HG03342 (cell line): ENCODE results near the gene EDN2.

Experiments
- ATAC-seq: cut with Tn5 transposase; IDR thresholded peaks from one replicate; pipeline ENCODE4 v1.9.1; 2021; ENCODE audit warnings: mild to moderate bottlenecking, moderate library complexity; ENCODE audit not compliant: unreplicated experiment

The EDN2 gene

GRCh38 chr1:41500378-41500777 is 15.9 kb upstream of the EDN2 start:
- ATAC-seq, result no peak

GRCh38 chr1:41499591-41499990 is 15.1 kb upstream of the EDN2 start:
- ATAC-seq, result no peak

- ATAC-seq, result no peak
These were observed 14.3 kb upstream of the EDN2 start for GRCh38 chr1:41498804-41499203.

- ATAC-seq, result no peak
These were observed 13.9 kb upstream of the EDN2 start for GRCh38 chr1:41498391-41498790.

- no peak for ATAC-seq
These were observed 13.1 kb upstream of the EDN2 start for GRCh38 chr1:41497461-41498030.

- ATAC-seq, result no peak
These were observed 12.6 kb upstream of the EDN2 start for GRCh38 chr1:41497056-41497440.

- no peak for ATAC-seq
These were observed 11.9 kb upstream of the EDN2 start for GRCh38 chr1:41496080-41497055.

- ATAC-seq, result no peak
These were observed 10.9 kb upstream of the EDN2 start for GRCh38 chr1:41495210-41495948.

- no peak for ATAC-seq
These were observed 10.1 kb upstream of the EDN2 start for GRCh38 chr1:41494351-41495209.

GRCh38 chr1:41493626-41494350 is 9.3 kb upstream of the EDN2 start:
- ATAC-seq, result no peak

- ATAC-seq, result no peak
These were observed 8.6 kb upstream of the EDN2 start for GRCh38 chr1:41493117-41493536.

GRCh38 chr1:41492341-41492848 is 7.9 kb upstream of the EDN2 start:
- ATAC-seq, result no peak

- no peak for ATAC-seq
These were observed 6.4 kb upstream of the EDN2 start for GRCh38 chr1:41490911-41491310.

GRCh38 chr1:41489561-41489960 is 5.1 kb upstream of the EDN2 start:
- no peak for ATAC-seq

- ATAC-seq, result no peak
These were observed 3.8 kb upstream of the EDN2 start for GRCh38 chr1:41488040-41488951.

- no peak for ATAC-seq
These were observed 2.9 kb upstream of the EDN2 start for GRCh38 chr1:41487126-41488039.

- ATAC-seq, result no peak
These were observed 2.1 kb upstream of the EDN2 start for GRCh38 chr1:41486371-41487125.
